DMS79 treated with DMSO at 0.1 percent for 48 hours (cell line): ENCODE measurements around the gene DLL4.
"Not testable (repeated sequence)": the region's sequence is repeated elsewhere in the genome, so short reads cannot be mapped to it uniquely, and the experiment has no call there.

Experiments used
- DNase-seq: peaks from one replicate; lab custom pipeline; 2025; lab: John Stamatoyannopoulos, UW

Gene DLL4

GRCh38 chr15:40941528-40942336, 12.6 kb downstream of the DLL4 start:
- peak; percentile 48 for DNase-seq

GRCh38 chr15:40942337-40942854, 13.3 kb downstream of the DLL4 start:
- no peak for DNase-seq

- peak; percentile 10 for DNase-seq
Observed at GRCh38 chr15:40942878-40943277, 13.7 kb downstream of the DLL4 start.

GRCh38 chr15:40943764-40944365, 14.7 kb downstream of the DLL4 start:
- DNase-seq = no peak

GRCh38 chr15:40944510-40945296, 15.6 kb downstream of the DLL4 start:
- no peak for DNase-seq

GRCh38 chr15:40948706-40949473, 19.8 kb downstream of the DLL4 start:
- DNase-seq = no peak

GRCh38 chr15:40949756-40950207, 20.6 kb downstream of the DLL4 start:
- no peak for DNase-seq

- DNase-seq = no peak
Observed at GRCh38 chr15:40951764-40952163, 22.6 kb downstream of the DLL4 start.

- DNase-seq = no peak
Observed at GRCh38 chr15:40952301-40952900, 23.3 kb downstream of the DLL4 start.

GRCh38 chr15:40952901-40953712, 24.0 kb downstream of the DLL4 start, which contains the start of gene CHAC1:
TSS of gene CHAC1 (plus strand) at chr15:40953471. CDS start at chr15:40953584, 113 bp downstream.
- DNase-seq = peak; percentile 80

GRCh38 chr15:40953713-40954074, 24.6 kb downstream of the DLL4 start:
- no peak for DNase-seq

- DNase-seq = not testable (repeated sequence)
Observed at GRCh38 chr15:40954158-40954848, 25.2 kb downstream of the DLL4 start.

GRCh38 chr15:40955141-40955903, 26.2 kb downstream of the DLL4 start:
- no peak for DNase-seq

- DNase-seq = no peak
Observed at GRCh38 chr15:40955930-40956540, 26.9 kb downstream of the DLL4 start.

- DNase-seq = no peak
Observed at GRCh38 chr15:40956541-40956982, 27.4 kb downstream of the DLL4 start.

- no peak for DNase-seq
Observed at GRCh38 chr15:40957041-40957555, 28.0 kb downstream of the DLL4 start.

- no peak for DNase-seq
Observed at GRCh38 chr15:40957581-40958051, 28.5 kb downstream of the DLL4 start.

- no peak for DNase-seq
Observed at GRCh38 chr15:40958146-40958545, 29.0 kb downstream of the DLL4 start.
